ENCODE results near the gene TTPAL. TPM values are rescaled to one million over a fixed set of nuclear protein-coding genes. Genes with fewer than 3 reads are reported as not detected.

Gene TTPAL
- total and polyA plus RNA-seq, 3 experiments from 2014 or later, result 15.9 to 31.6 (median 29.3) TPM

- Mint-ChIP-seq H3K27me3 (peaks cover 1% of the 10 kb centered on the region in 2 donors), H3K4me3 (no peak overlapping the region), H3K27ac (no peak overlapping the region), H3K9me3 (no peaks in the 10 kb centered on the region), H3K36me3 (no peaks in the 10 kb centered on the region), H3K4me1 (no peaks in the 10 kb centered on the region)
- DNase-seq, result peak in 1 of 5 donors; percentile 20
- CTCF ChIA-PET, result no interaction called here
- H3K9me3 ChIP-seq (ENCODE audit: low read length), result no peaks in the 10 kb centered on the region
- H3K4me1 ChIP-seq (ENCODE audit: insufficient read depth, low read length), result no peaks in the 10 kb centered on the region
- POLR2A ChIA-PET, result no interaction called here
- no peaks in the 10 kb centered on the region for H3K36me3 ChIP-seq (ENCODE audit: insufficient read depth, low read length)
- H3K4me3 ChIP-seq (ENCODE audit: low read length), result no peak overlapping the region
- no peaks in the 10 kb centered on the region for H3K27me3 ChIP-seq (ENCODE audit: insufficient read depth, low read length, poor library complexity, severe bottlenecking)
- H3K27ac ChIP-seq (ENCODE audit: low read depth, low read length), result no peak overlapping the region
Observed at GRCh38 chr20:44460795-44461141, 14.9 kb upstream of the TTPAL start.

GRCh38 chr20:44461142-44461802, 14.4 kb upstream of the TTPAL start:
- DNase-seq, result no peak
- H3K4me3 ChIP-seq (ENCODE audit: low read length), result no peak overlapping the region
- H3K4me3 Mint-ChIP-seq, result no peak overlapping the region
- no peak overlapping the region for H3K27ac Mint-ChIP-seq
- peaks cover 0 to under 1% of the 10 kb centered on the region in 2 donors for H3K27me3 Mint-ChIP-seq
- no peaks in the 10 kb centered on the region for H3K27me3 ChIP-seq (ENCODE audit: insufficient read depth, low read length, poor library complexity, severe bottlenecking)
- H3K36me3 Mint-ChIP-seq, result no peaks in the 10 kb centered on the region
- ChIA-PET POLR2A (no interaction called here), CTCF (interaction anchor here (1.3 kb wide), 1 partner anchor 10 kb away, joined by 3 read pairs; no protein-coding TSS in a partner anchor)
- H3K27ac ChIP-seq (ENCODE audit: low read depth, low read length), result no peak overlapping the region
- no peaks in the 10 kb centered on the region for H3K4me1 Mint-ChIP-seq
- H3K36me3 ChIP-seq (ENCODE audit: insufficient read depth, low read length), result no peaks in the 10 kb centered on the region
- no peaks in the 10 kb centered on the region for H3K9me3 Mint-ChIP-seq
- no peaks in the 10 kb centered on the region for H3K4me1 ChIP-seq (ENCODE audit: insufficient read depth, low read length)
- no peaks in the 10 kb centered on the region for H3K9me3 ChIP-seq (ENCODE audit: low read length)

GRCh38 chr20:44461803-44462174, 13.9 kb upstream of the TTPAL start:
- Mint-ChIP-seq H3K36me3 (no peaks in the 10 kb centered on the region), H3K4me3 (no peak overlapping the region), H3K4me1 (no peaks in the 10 kb centered on the region), H3K9me3 (no peaks in the 10 kb centered on the region), H3K27me3 (peaks cover 0 to 5% of the 10 kb centered on the region in 2 donors), H3K27ac (no peak overlapping the region)
- H3K4me3 ChIP-seq (ENCODE audit: low read length), result no peak overlapping the region
- H3K4me1 ChIP-seq (ENCODE audit: insufficient read depth, low read length), result no peaks in the 10 kb centered on the region
- ChIA-PET POLR2A (no interaction called here), CTCF (interaction anchor here (1.3 kb wide), 1 partner anchor 9 kb away, joined by 3 read pairs; no protein-coding TSS in a partner anchor)
- no peaks in the 10 kb centered on the region for H3K9me3 ChIP-seq (ENCODE audit: low read length)
- H3K27me3 ChIP-seq (ENCODE audit: insufficient read depth, low read length, poor library complexity, severe bottlenecking), result no peaks in the 10 kb centered on the region
- no peaks in the 10 kb centered on the region for H3K36me3 ChIP-seq (ENCODE audit: insufficient read depth, low read length)
- no peak overlapping the region for H3K27ac ChIP-seq (ENCODE audit: low read depth, low read length)
- DNase-seq, result no peak

GRCh38 chr20:44463466-44463865, 12.2 kb upstream of the TTPAL start:
- peaks cover 0 to 9% of the 10 kb centered on the region in 2 donors for H3K27me3 Mint-ChIP-seq
- H3K9me3 ChIP-seq (ENCODE audit: low read length), result no peaks in the 10 kb centered on the region
- peaks cover 6% of the 10 kb centered on the region for H3K27me3 ChIP-seq (ENCODE audit: insufficient read depth, low read length, poor library complexity, severe bottlenecking)
- no peak overlapping the region for H3K4me3 ChIP-seq (ENCODE audit: low read length)
- POLR2A ChIA-PET, result no interaction called here
- H3K27ac Mint-ChIP-seq, result peak overlapping the region in 1 of 8 donors; percentile 9
- H3K9me3 Mint-ChIP-seq, result no peaks in the 10 kb centered on the region
- no peaks in the 10 kb centered on the region for H3K4me1 ChIP-seq (ENCODE audit: insufficient read depth, low read length)
- CTCF ChIA-PET, result interaction anchor here (0.8 kb wide), 1 partner anchor 248 kb away, joined by 3 read pairs; no protein-coding TSS in a partner anchor
- no peak overlapping the region for H3K27ac ChIP-seq (ENCODE audit: low read depth, low read length)
- no peaks in the 10 kb centered on the region for H3K36me3 ChIP-seq (ENCODE audit: insufficient read depth, low read length)
- no peaks in the 10 kb centered on the region for H3K36me3 Mint-ChIP-seq
- DNase-seq, result no peak
- no peak overlapping the region for H3K4me3 Mint-ChIP-seq
- no peaks in the 10 kb centered on the region for H3K4me1 Mint-ChIP-seq

GRCh38 chr20:44464514-44464913, 11.2 kb upstream of the TTPAL start:
- H3K27me3 Mint-ChIP-seq, result peaks cover 0 to 9% of the 10 kb centered on the region in 2 donors
- H3K36me3 ChIP-seq (ENCODE audit: insufficient read depth, low read length), result no peaks in the 10 kb centered on the region
- no peaks in the 10 kb centered on the region for H3K36me3 Mint-ChIP-seq

GRCh38 chr20:44465001-44465560, 10.6 kb upstream of the TTPAL start:
- CTCF ChIA-PET, result no interaction called here
- Mint-ChIP-seq H3K9me3 (no peaks in the 10 kb centered on the region), H3K27me3 (peaks cover 0 to 9% of the 10 kb centered on the region in 2 donors), H3K4me1 (no peaks in the 10 kb centered on the region), H3K4me3 (no peak overlapping the region), H3K27ac (no peak overlapping the region), H3K36me3 (no peaks in the 10 kb centered on the region)
- Histone ChIP-seq H3K27ac (ENCODE audit: low read depth, low read length) (no peak overlapping the region), H3K27me3 (ENCODE audit: insufficient read depth, low read length, poor library complexity, severe bottlenecking) (peaks cover 6% of the 10 kb centered on the region), H3K4me1 (ENCODE audit: insufficient read depth, low read length) (no peaks in the 10 kb centered on the region), H3K36me3 (ENCODE audit: insufficient read depth, low read length) (no peaks in the 10 kb centered on the region), H3K9me3 (ENCODE audit: low read length) (no peaks in the 10 kb centered on the region), H3K4me3 (ENCODE audit: low read length) (no peak overlapping the region)
- POLR2A ChIA-PET, result no interaction called here
- no peak for DNase-seq

More at GRCh38 chr20:44464514-44464913, 11.2 kb upstream of the TTPAL start:
- H3K27ac ChIP-seq (ENCODE audit: low read depth, low read length), result no peak overlapping the region
- POLR2A ChIA-PET, result no interaction called here
- Mint-ChIP-seq H3K27ac (no peak overlapping the region), H3K4me3 (no peak overlapping the region), H3K9me3 (no peaks in the 10 kb centered on the region), H3K4me1 (no peaks in the 10 kb centered on the region)
- no peak overlapping the region for H3K4me3 ChIP-seq (ENCODE audit: low read length)
- H3K9me3 ChIP-seq (ENCODE audit: low read length), result no peaks in the 10 kb centered on the region
- no peaks in the 10 kb centered on the region for H3K4me1 ChIP-seq (ENCODE audit: insufficient read depth, low read length)
- CTCF ChIA-PET, result no interaction called here
- no peak for DNase-seq
- peaks cover 6% of the 10 kb centered on the region for H3K27me3 ChIP-seq (ENCODE audit: insufficient read depth, low read length, poor library complexity, severe bottlenecking)

- Mint-ChIP-seq H3K4me1 (no peaks in the 10 kb centered on the region), H3K36me3 (no peaks in the 10 kb centered on the region), H3K27me3 (peaks cover 0 to 9% of the 10 kb centered on the region in 2 donors), H3K27ac (no peak overlapping the region), H3K4me3 (no peak overlapping the region), H3K9me3 (no peaks in the 10 kb centered on the region)
- H3K9me3 ChIP-seq (ENCODE audit: low read length), result no peaks in the 10 kb centered on the region
- no peaks in the 10 kb centered on the region for H3K36me3 ChIP-seq (ENCODE audit: insufficient read depth, low read length)
- no peak overlapping the region for H3K4me3 ChIP-seq (ENCODE audit: low read length)
- H3K27me3 ChIP-seq (ENCODE audit: insufficient read depth, low read length, poor library complexity, severe bottlenecking), result peaks cover 6% of the 10 kb centered on the region
- DNase-seq, result no peak
- H3K27ac ChIP-seq (ENCODE audit: low read depth, low read length), result no peak overlapping the region
- ChIA-PET POLR2A (no interaction called here), CTCF (no interaction called here)
- no peaks in the 10 kb centered on the region for H3K4me1 ChIP-seq (ENCODE audit: insufficient read depth, low read length)
Observed at GRCh38 chr20:44467289-44467883, 8.3 kb upstream of the TTPAL start.

- Mint-ChIP-seq H3K27me3 (peaks cover 0 to 9% of the 10 kb centered on the region in 2 donors), H3K36me3 (no peaks in the 10 kb centered on the region), H3K27ac (no peak overlapping the region), H3K4me3 (no peak overlapping the region), H3K4me1 (no peaks in the 10 kb centered on the region), H3K9me3 (no peaks in the 10 kb centered on the region)
- Histone ChIP-seq H3K27me3 (ENCODE audit: insufficient read depth, low read length, poor library complexity, severe bottlenecking) (peaks cover 6% of the 10 kb centered on the region), H3K27ac (ENCODE audit: low read depth, low read length) (no peak overlapping the region), H3K36me3 (ENCODE audit: insufficient read depth, low read length) (no peaks in the 10 kb centered on the region), H3K4me1 (ENCODE audit: insufficient read depth, low read length) (no peaks in the 10 kb centered on the region), H3K4me3 (ENCODE audit: low read length) (no peak overlapping the region), H3K9me3 (ENCODE audit: low read length) (no peaks in the 10 kb centered on the region)
- CTCF ChIA-PET, result no interaction called here
- no peak for DNase-seq
- POLR2A ChIA-PET, result no interaction called here
Observed at GRCh38 chr20:44468044-44468782, 7.5 kb upstream of the TTPAL start.
